Mesenteric fat pad (tissue), 1 donor: ENCODE measurements around the gene VSIG4. TPM values are rescaled to one million over a fixed set of nuclear protein-coding genes. Genes with fewer than 3 reads are reported as not detected.
"Not testable (repeated sequence)": the region's sequence is repeated elsewhere in the genome, so short reads cannot be mapped to it uniquely, and the experiment has no call there.

Experiments used
- DNase-seq: peaks from one replicate; pipeline ENCODE4 v3.0.0-alpha.2; 2020; ENCODE audit warnings: low spot score
- total RNA-seq: library from RNA; stranded (reverse); fragmentation: NEBNext Ultra II Directional; extraction: Animal tissue kit (Norgen Biotek cat#: 25700); gene quantifications from one replicate; pipeline ENCODE4 v1.2.1, GENCODE V29; 2021
- donor health status: DM: yes; HTN: yes; CAD: no.

The VSIG4 gene
- total RNA-seq, 1 donor from 2014 or later: 448 TPM

DNA sequence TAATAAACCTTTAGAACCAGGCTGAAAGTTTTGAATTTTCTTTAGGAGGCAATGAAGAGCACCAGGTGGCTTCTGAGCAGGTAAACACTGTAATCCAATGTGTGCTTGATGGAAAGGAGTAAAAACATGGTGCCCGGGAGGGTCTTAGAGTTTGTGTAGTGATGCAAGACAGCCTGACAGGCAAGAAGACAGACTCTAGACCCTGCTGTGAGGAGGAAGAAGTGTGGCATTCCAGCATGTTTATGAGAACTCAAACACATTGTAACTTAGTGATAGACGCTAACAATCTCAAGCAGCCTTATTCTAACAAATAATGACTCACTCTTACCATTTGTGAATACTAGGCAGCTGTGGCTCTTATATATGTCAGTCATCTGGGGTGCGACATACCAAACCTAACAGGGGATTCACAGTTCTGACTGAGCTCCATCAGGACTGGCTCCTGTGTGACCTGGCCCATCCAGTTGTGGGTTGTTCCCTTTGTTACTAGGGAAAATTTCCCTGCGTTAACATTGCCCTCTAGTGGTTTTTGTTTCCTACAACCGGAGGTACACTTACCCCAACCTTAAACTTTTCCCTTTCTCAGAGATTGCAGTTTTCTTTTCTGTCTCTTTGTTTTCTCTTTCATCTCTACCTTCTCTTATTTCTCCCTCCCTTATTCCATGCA is 53.8 kb downstream of the VSIG4 start:
- DNase-seq: no peak

DNA sequence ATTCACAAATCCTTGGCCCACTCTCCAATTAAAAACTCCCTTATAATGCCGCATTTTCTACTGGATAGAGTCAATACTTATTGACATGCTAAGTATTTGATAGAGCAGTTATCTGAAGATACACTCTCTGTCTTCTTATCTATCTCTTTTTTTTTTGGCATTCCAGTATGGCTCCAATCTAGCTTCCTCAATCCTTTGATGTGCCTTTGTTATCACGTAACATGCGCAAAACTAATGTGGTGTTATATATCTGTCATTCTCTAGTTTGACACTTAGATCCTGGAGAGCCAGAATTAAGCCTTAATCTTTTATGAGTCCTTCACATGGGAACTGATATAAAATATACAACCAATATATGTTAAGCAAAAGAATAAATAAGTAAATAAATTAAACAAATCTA is 54.7 kb downstream of the VSIG4 start:
- DNase-seq: no peak

DNA sequence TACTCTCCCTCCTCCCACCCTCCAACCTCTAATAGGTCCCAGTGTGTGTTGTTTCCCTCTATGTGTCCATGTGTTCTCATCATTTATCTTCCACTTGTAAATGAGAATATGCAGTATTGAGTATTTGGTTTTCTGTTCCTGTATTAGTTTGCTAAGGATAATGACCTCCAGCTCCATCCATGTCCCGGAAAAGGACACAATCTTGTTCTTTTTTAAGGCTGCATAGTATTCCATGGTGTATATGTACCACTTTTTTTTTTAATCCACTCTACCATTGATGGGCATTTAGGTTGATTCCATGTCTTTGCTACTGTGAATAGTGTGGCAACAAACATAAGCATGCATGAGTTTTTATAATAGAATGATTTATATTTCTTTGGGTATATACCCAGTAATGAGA is 62.7 kb downstream of the VSIG4 start:
- not testable (repeated sequence) for DNase-seq

DNA sequence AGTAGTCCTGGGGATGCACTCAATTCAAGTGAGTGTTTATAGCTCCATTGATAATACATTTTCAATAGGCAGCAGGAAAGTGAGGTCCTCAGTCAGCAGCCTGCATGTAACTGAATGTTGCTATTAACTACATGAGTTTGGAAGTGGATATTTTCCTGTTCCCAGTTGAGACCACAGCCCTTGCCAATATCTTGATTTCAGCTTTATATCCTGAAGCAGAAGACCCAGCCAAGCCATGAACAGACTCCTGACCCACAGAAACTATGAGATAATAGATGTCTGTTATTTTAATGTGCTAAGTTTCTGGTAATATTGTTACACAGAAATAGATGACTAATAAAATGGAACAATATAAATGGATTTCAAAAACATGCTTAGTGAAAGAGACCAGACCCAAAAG is 63.7 kb downstream of the VSIG4 start:
- no peak for DNase-seq

DNA sequence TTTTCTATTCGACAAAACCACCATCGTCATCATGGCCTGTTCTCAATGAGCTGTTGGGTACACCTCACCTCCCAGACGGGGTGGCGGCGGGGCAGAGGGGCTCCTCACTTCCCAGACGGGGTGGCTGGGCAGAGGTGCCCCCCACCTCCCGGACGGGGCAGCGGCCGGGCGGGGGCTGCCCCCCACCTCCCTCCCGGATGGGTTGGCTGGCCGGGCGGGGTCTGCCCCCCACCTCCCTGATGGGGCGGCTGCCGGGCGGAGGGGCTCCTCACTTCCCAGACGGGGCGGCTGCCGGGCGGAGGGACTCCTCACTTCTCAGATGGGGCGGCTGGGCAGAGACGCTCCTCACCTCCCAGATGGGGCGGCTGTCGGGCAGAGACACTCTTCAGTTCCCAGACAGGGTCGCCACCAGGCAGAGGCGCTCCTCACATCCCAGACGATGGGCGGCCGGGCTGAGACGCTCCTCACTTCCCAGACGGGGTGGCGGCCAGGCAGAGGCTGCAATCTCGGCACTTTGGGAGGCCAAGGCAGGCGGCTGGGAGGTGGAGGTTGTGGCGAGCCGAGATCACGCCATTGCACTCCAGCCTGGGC is 64.6 kb downstream of the VSIG4 start:
- not testable (repeated sequence) for DNase-seq

Other genes with a start within 250 kb of the VSIG4 start
- gene HEPH, start 124.2 kb upstream of the VSIG4 start, total RNA-seq: 3.9 TPM